Fibroblast of skin of left biceps (primary cell): ENCODE measurements around the gene RBM10.
A peak's percentile ranks its signal among the peaks of the same experiment; 100 is the strongest.

Experiments
- DNase-seq, 2 experiments: peaks; one replicate each; pipeline ENCODE4 v3.0.0-alpha.2; 2013; ENCODE audit warnings: low read depth in 2 of 2

RBM10 gene

GRCh38 chrX:47218280-47218919, 73.4 kb downstream of the RBM10 start, which contains the start of gene CDK16:
CDK16 (plus strand) TSS chrX:47218681; CDS start chrX:47223558, 4,877 bp downstream.
- DNase-seq: peak in 1 of 2 experiments; percentile 53

GRCh38 chrX:47218920-47219815, 74.1 kb downstream of the RBM10 start:
- DNase-seq: no peak

- DNase-seq: no peak
These were observed 76.7 kb downstream of the RBM10 start for GRCh38 chrX:47221756-47222155.

GRCh38 chrX:47222751-47223350, 77.8 kb downstream of the RBM10 start:
- DNase-seq: no peak

- no peak for DNase-seq
These were observed 78.6 kb downstream of the RBM10 start for GRCh38 chrX:47223476-47224250.

GRCh38 chrX:47224266-47224895, 79.4 kb downstream of the RBM10 start:
- DNase-seq: no peak

- no peak for DNase-seq
These were observed 79.9 kb downstream of the RBM10 start for GRCh38 chrX:47224896-47225290.

- DNase-seq: no peak
These were observed 81.0 kb downstream of the RBM10 start for GRCh38 chrX:47226071-47226470.

- DNase-seq: no peak
These were observed 81.7 kb downstream of the RBM10 start for GRCh38 chrX:47226531-47227333.

GRCh38 chrX:47227334-47227583, 82.2 kb downstream of the RBM10 start:
- DNase-seq: no peak

GRCh38 chrX:47228550-47229270, 83.7 kb downstream of the RBM10 start:
- DNase-seq: no peak

GRCh38 chrX:47229427-47229826, 84.4 kb downstream of the RBM10 start:
- DNase-seq: no peak

- DNase-seq: no peak
These were observed 85.3 kb downstream of the RBM10 start for GRCh38 chrX:47230136-47230868.

- DNase-seq: no peak
These were observed 86.1 kb downstream of the RBM10 start for GRCh38 chrX:47231167-47231566.

GRCh38 chrX:47232197-47232802, 87.3 kb downstream of the RBM10 start:
- no peak for DNase-seq

- no peak for DNase-seq
These were observed 87.8 kb downstream of the RBM10 start, which contains the start of gene USP11 for GRCh38 chrX:47232803-47233332. USP11 (plus strand) TSS chrX:47233009; CDS start chrX:47233044, 35 bp downstream.

GRCh38 chrX:47233333-47234113, 88.5 kb downstream of the RBM10 start:
- peak; percentile 83 to 85 for DNase-seq

- DNase-seq: no peak
These were observed 89.6 kb downstream of the RBM10 start for GRCh38 chrX:47234583-47234982.
